A172 (cell line): ENCODE measurements around the gene TSPAN2. TPM values are rescaled to one million over a fixed set of nuclear protein-coding genes. Genes with fewer than 3 reads are reported as not detected.

ENCODE experiments used
- DNase-seq: peaks from one replicate; pipeline ENCODE4 v3.0.0-alpha.2; 2015; ENCODE audit warnings: low spot score
- total RNA-seq: library from RNA; depleted of rRNA; stranded (reverse); fragments of >200 nt; shearing (Covaris generic); gene quantifications from 2 replicates; pipeline ENCODE4 v1.2.3, GENCODE V29; 2014

Gene TSPAN2
- total RNA-seq, 1 experiment from 2014 or later, result 3.2 TPM

DNA sequence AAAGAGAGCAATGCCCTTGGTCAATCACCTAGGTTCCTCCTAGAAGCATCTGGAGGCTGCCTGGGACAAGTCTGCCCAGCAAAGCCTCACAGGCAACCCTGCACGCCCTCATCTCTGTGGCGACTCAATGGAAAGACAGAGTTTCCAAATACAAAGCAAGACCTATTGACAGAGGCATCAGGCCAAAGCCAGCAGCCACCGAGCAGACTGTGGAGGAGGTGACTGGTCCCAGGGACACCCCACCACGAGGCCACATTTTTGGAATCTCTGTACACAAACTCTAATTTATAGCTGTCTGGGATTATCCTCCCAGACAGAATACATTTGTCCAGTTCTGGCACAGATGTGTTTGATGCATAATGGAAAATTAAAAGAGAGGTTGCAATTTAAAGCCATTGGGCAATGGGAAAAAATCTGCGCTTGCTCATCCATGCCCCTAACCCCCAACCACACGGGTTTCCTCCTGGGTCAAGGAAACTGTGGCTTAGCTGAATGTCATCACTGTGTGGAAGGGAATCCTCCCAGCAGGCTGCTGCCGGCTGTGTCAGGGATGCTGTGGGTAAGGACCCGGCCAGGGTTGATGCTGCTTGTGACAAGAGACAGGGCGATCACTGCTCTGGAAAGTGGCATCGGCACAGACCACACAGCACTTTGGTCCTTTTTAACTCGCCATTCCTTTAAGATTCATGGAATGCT is 14.3 kb downstream of the TSPAN2 start:
- DNase-seq, result peak; percentile 40

DNA sequence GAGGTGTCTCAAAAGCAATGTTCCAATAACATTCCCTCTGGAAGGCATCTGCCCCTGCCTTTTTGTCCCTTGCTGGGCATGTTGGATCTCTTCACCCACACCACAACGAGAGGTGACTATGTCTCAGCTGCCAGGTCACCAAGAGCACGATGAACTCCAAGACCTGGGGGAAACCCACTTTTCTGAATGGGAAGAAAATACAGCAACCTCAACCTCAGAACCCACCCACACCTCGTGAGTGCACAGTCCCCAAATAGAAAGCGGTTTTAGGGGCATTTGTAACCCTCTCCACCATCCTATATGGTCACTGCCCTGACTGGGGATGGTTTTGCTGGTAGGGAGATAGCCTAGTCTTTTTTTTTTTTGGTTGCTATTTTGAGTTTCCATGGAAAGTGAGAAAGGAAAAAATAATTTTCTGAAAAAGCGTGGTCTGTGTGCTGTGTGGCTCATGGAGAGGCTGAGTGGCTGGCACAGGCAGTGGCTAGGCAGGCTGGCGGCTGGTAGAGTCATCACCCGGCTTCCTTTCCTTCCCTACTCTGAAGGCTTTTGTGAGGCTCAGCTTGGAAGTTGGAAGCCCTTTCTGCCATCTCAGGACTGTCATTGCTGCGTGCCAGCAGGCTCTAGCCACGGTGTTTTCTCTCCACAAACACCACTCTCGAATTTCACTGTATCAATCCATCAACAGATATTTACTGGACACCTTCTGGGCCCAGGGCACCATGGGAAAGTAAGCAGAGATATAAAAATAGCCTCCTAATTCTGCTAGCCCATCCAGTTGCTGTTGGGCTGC is 15.8 kb downstream of the TSPAN2 start:
- no peak for DNase-seq

GRCh38 chr1:115071012-115071664 is 18.2 kb downstream of the TSPAN2 start:
- no peak for DNase-seq

- no peak for DNase-seq
These were observed 19.5 kb downstream of the TSPAN2 start for GRCh38 chr1:115069659-115070308.

GRCh38 chr1:115068826-115069585 is 20.3 kb downstream of the TSPAN2 start:
- peak; percentile 85 for DNase-seq

DNA sequence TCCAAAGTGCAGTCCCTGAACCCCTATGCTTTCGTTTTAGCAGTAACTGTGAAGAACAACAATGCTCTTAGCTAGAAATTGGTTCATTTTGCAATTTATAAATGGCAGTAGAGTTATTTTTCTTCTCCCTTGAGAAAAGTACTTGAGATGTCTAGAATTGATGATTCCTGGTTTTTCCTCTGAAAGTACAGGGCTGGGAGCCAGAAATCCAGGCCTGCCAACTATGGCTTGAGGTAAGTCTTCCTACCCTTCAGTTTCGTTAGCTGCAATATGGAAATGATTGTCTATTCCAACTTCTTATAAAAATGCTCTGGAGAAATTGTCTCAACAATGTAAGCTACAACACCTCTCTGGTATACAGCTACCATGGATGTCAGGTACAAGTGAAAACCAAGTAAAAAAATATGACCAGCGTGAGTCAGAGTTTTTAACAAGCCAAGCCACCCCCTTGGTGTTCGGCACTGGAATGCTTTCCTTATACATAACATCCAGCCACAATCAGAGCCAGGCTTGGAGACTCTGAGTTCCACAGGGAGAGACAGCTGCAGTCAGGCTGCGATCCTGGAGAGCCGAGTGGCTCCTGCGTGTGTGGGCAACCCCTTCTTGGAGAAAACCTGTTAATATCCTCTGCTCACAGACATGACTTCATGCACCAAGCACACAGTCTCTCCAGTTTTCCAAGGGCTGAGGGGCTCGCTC is 22.0 kb downstream of the TSPAN2 start:
- peak; percentile 84 for DNase-seq

DNA sequence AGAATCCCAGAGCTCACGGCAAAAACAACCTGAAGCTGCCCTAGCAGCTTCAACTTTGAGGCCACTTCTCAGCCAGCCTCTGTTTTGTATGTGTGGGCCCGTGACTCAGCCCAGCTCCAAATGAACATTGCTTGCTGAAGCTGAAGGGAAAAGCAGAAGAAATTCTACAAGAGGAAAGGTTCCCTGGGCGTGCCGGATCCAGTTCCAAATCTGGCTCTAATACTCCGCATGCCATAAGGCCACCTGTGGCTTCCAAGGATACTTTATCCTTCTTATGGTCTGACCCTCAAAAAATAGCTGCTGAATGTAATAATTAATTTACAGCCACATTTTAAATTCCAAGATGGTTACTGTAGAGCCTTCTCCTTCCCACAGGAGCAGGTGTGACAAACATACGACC is 24.3 kb downstream of the TSPAN2 start:
- DNase-seq, result peak; percentile 50

DNA sequence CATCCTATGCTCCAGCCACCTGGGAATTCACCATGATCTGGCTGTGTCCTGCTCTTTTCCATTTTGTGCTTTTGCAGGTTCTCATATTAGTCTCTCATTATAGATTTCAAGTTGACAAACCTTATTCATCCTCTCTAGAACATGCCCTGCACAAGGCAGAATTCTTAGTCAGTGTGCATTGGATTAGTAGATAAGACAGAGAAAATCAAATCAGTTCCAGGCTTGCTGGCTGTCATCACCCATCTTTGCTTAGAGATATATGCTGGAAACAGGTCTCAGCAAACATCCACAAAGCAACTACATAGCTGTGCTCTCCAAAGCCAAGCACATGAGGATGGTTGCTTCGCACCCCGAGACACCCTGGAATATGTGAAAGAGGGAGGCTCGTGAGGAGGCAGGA is 24.8 kb downstream of the TSPAN2 start:
- DNase-seq, result no peak

- DNase-seq, result peak; percentile 81
These were observed 25.9 kb downstream of the TSPAN2 start for GRCh38 chr1:115063228-115063901.

DNA sequence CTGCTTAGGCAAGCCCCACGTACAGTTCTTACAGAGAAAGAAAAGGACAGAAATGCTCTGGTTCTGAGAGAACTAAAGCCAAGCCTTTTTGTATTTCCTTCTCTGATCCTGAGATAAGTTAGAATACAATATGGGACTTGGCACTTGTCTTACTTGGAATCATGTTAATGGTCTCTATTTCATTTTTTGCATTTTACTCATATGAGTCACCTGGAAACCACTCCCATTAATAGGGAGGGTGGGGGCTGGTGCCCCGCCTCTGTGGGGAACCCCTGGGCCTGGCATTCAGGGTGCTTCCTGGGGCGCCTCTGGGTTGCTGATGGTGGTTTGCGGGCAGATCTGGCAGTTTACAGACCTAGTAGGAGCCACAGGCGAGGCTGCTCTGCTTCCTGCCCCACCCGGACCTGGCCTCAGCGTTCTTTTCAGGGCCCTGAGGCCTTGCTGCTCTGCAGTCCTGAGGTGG is 26.7 kb downstream of the TSPAN2 start:
- peak; percentile 97 for DNase-seq

DNA sequence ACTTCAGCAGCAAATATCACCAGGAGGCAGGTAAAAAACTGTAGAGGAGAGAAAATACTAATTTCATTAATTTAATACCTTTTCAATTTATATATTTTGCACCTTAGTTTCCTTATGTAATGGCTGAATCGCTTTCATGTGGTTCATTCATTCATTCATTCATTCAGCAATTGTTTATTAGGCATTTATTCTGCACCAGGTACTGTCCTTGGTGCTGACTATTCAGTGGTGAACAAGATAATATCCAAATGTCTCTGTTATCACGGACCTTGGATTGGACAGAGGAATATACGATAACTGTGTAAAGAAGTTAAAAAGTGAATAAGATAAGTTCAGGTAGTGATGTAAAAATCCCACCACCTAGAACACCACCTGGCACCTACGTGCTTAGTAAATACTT is 28.8 kb downstream of the TSPAN2 start:
- DNase-seq, result no peak

DNA sequence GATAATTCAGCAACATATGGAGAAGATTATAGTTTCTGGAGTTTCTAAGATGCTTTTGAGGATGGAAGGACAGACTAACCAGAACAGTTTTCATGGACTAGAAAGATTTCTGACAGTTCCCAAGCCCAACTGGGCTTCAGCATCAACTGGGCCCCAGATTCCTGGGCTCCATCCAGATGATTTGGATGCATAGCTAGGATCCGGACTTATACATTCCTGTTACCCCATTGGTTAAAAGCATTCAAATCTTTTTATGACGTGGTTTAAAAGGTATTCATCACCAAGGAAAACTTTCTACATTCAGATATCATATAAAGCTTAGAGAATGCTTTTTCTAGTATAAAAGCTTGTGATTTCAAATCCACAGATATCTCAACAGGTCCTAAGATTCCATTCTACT is 30.0 kb downstream of the TSPAN2 start:
- DNase-seq, result no peak

- no peak for DNase-seq
These were observed 31.5 kb downstream of the TSPAN2 start for GRCh38 chr1:115057661-115058254.

DNA sequence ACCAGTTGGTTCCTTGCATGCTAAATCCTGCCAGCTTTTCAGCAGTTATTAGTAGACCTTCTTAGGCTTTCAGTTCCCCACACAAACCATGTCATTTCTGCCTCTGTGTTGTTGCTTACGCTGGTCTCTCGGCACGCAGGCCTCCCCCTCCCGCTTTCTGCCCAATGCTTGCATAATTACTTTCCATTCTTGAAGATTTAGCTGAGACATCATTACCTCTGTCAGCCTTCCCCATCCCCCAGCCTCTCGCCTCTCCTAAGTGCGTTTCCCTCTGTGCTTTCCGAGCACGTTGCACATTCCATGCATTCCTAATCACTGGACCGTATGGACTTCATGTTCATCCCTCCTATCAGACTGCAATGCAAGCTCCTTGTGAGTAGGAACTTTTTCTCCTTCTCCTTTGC is 32.9 kb downstream of the TSPAN2 start:
- DNase-seq, result peak; percentile 58

DNA sequence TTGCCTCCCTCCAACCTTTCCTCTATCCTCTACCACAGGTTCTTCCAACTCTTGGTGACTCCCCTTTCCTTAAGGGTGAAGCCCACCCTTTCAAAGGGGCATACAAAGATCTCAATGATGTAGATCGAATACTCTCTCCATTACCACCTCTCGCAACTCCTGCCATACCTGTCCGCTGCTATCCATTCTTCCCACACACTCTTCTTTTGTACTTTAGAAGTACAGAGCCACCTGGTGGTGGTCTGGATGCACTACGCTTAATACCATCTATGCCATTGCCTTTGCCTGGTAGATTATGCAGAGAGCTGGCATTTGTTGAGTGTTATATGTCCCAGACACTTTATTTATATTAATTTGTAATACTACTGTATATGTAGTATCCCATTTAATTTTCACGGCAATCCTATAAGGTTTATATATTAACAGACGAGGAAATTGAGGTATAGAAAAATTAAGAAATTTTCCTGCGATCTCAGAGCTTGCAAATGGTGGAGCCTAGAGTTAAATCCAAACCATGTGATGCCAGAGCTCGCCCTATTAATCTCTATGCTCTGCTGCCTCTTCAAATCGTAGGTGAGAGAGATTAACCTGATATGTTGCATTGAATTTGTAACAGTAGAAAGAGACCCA is 36.7 kb downstream of the TSPAN2 start:
- DNase-seq, result peak; percentile 52

- DNase-seq, result no peak
These were observed 37.5 kb downstream of the TSPAN2 start for GRCh38 chr1:115051850-115052249.

GRCh38 chr1:115046751-115047150 is 42.6 kb downstream of the TSPAN2 start:
- DNase-seq, result no peak

DNA sequence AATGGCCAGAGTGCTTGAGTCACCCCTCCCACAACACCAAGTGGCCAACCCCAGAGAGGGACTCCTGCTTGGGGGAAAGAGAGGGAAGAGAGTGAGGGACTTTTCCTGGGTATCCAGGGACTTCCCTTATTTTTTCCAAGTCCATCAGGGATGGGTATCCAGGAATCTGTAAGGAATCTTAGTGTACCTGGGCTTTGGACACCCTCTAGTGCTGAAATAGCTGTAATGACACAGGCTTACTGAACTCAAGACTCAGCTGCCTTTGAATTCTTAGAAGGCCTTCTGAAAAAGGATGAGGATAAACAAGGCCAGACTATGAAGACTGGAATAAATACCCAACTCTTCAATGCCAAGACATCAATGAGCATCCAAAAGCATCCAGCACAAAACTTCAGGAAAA is 47.6 kb downstream of the TSPAN2 start:
- DNase-seq, result no peak

DNA sequence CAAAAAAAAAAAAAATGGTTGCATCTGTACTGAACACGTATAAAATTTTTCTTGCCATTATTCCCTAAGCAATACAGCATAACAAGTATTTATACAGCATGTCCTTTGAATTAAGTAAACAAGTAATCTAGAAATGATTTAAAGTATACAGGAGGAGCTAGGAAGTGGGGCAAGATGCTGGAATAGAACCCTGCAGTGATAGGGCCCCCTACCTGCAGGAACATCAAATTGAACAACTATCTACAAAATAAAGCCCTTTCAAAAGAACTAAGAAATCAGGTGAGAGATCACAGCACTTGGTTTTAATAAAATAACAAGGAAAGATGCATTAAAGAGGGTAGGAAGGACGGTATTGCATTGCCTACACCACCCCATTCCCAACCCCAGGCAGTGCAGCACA is 48.8 kb downstream of the TSPAN2 start:
- DNase-seq, result no peak
